Naive thymus-derived CD8-positive, alpha-beta T cell (primary cell): Measurements from ENCODE around the gene KRT78. TPM values are rescaled to one million over a fixed set of nuclear protein-coding genes. Genes with fewer than 3 reads are reported as not detected.

Source experiments
- ATAC-seq, 2 donors: fragments of 150-1000 bp; cut with Tn5 transposase in 1 of 2; sonication (Bioruptor Pico), chemical (Tn5 transposase) in 1 of 2; 1 replicate in 1 of 2; 2 replicates in 1 of 2; pipeline ENCODE4 v1.10.0; 2021; ENCODE audit warnings: mild to moderate bottlenecking in 2 of 2, moderate library complexity in 2 of 2
- POLR2A ChIA-PET: fragments of 350-600 bp; sonication (Branson Sonifier 250); formaldehyde crosslinking; loops from one replicate; lab custom pipeline; 2021; ENCODE audit warnings: antibody characterized with exemption; lab: Charles Lee
- DNase-seq, 10 donors: peaks; one replicate each; pipeline versions ENCODE4 v3.0.0 to v3.0.0-alpha.2; 2020 to 2022
- H3K27ac Mint-ChIP-seq, 10 donors: one replicate each; pipeline ENCODE4 v1.8.0; 2020 to 2022; ENCODE audit warnings: mild to moderate bottlenecking in 10 of 10, mixed read lengths in 10 of 10, moderate library complexity in 4 of 10, inconsistent platforms in 1 of 10
- H3K27me3 Mint-ChIP-seq, 5 donors: one replicate each; pipeline ENCODE4 v1.8.0; 2021 to 2022; ENCODE audit warnings: mixed read lengths in 5 of 5
- H3K36me3 Mint-ChIP-seq, 3 donors: one replicate each; pipeline ENCODE4 v1.8.0; 2020 to 2022; ENCODE audit warnings: mixed read lengths in 3 of 3, mild to moderate bottlenecking in 2 of 3, inconsistent platforms in 1 of 3
- H3K4me1 Mint-ChIP-seq, 4 donors: one replicate each; pipeline ENCODE4 v1.8.0; 2021 to 2022; ENCODE audit warnings: mixed read lengths in 4 of 4
- H3K4me3 Mint-ChIP-seq, 10 donors: one replicate each; pipeline ENCODE4 v1.8.0; 2020 to 2022; ENCODE audit warnings: mild to moderate bottlenecking in 10 of 10, mixed read lengths in 10 of 10, moderate library complexity in 6 of 10, inconsistent platforms in 1 of 10
- H3K9me3 Mint-ChIP-seq, 9 donors: one replicate each; pipeline ENCODE4 v1.8.0; 2020 to 2022; ENCODE audit warnings: mixed read lengths in 9 of 9, mild to moderate bottlenecking in 3 of 9, inconsistent platforms in 1 of 9, moderate library complexity in 1 of 9
- polyA plus RNA-seq, 3 donors: library from polyadenylated mRNA; unstranded; fragments of 300-500 nt; fragmentation: Illumina TruSeq; gene quantifications; one replicate each; pipeline ENCODE4 v1.2.3, GENCODE V29; 2021
- total RNA-seq, 8 experiments: library from RNA in 2 of 8; stranded (reverse) in 2 of 8; gene quantifications; one replicate each; pipeline ENCODE4 v1.2.3 and lab custom pipeline; 2021 to 2026

KRT78 gene
- total and polyA plus RNA-seq, 5 experiments from 2014 or later, result not detected

DNA sequence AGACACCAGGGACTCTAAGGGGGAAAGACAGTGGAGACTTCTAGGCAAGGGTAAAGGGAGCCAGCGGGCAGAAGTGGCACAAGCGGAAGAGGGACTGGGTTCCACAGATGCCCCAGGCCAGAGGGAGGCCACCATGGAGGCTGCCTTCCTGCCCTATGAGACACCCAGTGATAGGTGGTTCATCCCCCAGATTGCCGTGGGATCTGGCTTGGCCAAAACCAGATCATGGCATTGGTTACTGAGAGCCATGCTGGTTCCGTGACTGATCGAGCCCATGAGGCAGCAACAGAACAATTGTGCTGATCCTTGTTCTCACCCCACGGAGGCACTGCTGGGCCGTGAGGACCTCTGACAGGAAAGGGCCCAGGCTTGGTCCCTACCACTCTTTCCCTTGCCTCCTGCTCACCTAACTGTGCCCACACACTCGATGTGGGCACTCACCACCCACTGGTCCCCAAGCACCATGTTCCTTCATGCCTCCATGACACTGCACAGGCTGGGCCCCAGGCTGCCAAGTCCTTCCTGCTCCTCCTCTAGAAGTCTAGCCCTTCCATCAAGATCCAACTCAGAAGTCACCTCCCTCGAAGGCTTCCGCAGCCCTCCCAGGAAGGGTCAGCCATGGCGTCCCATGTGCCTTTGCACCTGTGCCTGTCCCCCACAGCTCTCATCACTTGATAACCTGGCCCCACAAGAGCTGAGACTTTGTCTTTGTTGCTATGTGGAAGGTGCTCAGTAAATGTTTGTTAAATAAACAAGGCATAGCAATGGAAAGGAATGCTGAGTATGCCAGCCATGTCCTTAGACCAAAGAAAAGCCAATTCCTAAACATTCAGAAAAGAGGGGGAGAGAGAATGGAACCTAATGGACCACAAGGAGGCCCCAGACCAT, 21.9 kb downstream of the KRT78 start:
- POLR2A ChIA-PET, result no interaction called here
- DNase-seq (no peak), ATAC-seq (no peak)
- Mint-ChIP-seq H3K9me3 (no peaks in the 10 kb centered on the region), H3K27ac (peak overlapping the region in 1 of 10 donors; percentile 43), H3K36me3 (no peaks in the 10 kb centered on the region), H3K4me3 (no peak overlapping the region), H3K4me1 (peaks cover 3 to 12% (median 8%) of the 10 kb centered on the region in 4 donors), H3K27me3 (no peaks in the 10 kb centered on the region)

DNA sequence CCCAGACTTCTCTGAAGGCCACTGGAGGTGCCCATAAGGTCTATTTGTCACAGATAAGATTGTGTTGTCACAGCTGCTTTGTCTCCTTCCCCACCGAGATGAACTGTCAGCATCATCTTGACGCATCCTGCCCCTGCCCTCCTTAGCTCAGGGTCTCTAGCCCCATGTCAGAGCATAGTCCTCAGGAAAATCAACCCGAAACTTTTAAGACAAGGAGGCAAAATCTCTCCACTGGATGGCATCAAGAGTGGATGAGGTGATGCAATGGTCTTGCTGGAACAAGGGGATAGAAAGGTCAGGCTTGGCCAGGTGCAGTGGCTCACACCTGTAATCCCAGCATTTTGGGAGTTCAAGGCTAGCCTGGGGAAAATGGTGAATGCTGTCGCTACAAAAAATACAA, 22.8 kb downstream of the KRT78 start:
- ATAC-seq, result no peak
- Mint-ChIP-seq H3K4me1 (peaks cover 3 to 12% (median 9%) of the 10 kb centered on the region in 4 donors), H3K27me3 (no peaks in the 10 kb centered on the region), H3K36me3 (no peaks in the 10 kb centered on the region), H3K4me3 (no peak overlapping the region), H3K9me3 (no peaks in the 10 kb centered on the region), H3K27ac (no peak overlapping the region)
- POLR2A ChIA-PET, result no interaction called here
- DNase-seq, result peak in 1 of 10 donors; percentile 19

DNA sequence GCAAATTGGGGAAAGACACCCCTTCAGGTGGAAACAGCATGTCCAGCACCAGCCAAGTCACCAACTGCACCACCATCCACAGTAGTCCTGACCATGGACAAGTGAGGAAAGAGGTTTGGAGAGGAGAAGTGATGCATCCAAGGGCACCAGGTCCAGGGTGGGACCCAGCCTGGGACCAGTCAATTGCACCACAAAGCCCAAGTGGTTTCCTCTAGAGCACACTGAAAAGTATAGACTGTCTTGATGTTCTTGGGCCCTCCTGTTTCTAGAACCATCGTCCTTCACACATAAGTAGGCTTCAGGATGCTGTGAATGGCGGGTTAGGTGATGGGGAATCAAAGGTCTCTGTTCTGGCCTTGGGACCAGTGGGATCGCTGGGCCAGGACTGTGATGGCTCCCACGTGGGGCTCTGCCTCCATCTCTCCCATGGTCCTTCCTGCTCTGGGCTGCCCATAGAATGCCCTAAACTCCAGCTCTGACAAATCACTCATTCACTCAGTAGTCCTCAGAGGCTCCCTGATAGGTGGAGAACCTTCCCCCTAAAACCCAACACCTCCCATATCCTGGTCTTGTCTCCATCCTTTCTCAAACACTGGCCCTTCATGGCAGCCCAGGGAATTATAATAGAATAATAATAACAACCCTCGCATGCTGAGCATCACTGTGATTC, 23.9 kb downstream of the KRT78 start:
- Mint-ChIP-seq H3K27me3 (peaks cover 0 to 2% (median 0%) of the 10 kb centered on the region in 5 donors), H3K9me3 (no peaks in the 10 kb centered on the region), H3K4me1 (peaks cover 5 to 12% (median 9%) of the 10 kb centered on the region in 4 donors), H3K4me3 (no peak overlapping the region), H3K36me3 (no peaks in the 10 kb centered on the region), H3K27ac (peak overlapping the region in 2 of 10 donors; percentile 9 to 39)
- ATAC-seq, result no peak
- POLR2A ChIA-PET, result no interaction called here
- DNase-seq, result peak in 1 of 10 donors; percentile 4

DNA sequence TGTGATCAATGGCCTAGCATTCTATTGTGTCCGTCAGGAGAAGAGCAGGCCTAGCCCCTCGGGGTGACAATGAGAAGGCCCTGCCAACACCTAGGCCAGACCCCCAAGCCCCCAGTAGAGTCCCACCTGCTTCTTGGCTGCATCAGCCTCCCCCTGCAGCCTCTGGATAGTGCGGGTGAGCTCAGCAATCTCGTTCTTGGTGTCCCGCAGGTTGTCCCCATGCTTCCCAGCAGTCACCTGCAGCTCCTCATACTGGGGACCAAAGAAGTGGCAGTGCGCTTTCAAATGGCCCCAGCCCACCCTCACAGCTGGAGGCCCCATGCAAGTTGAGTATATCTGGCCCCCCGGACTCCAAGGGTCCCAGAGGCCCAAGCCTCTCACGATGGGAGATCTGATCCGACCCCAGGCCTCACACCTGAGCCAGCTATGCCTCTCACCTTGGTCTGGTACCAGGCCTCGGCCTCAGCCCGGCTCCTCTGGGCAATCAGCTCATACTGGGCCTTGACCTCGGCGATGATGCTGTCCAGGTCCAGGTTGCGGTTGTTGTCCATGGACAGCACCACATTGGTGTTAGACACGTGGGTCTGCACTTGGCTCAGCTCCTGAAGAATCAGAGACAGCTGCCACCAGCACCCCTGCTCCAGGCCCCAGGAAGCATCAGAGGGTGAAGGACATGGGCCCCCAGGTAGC, 24.9 kb downstream of the KRT78 start:
- Mint-ChIP-seq H3K27me3 (peaks cover 0 to 2% (median 0%) of the 10 kb centered on the region in 5 donors), H3K9me3 (no peaks in the 10 kb centered on the region), H3K4me3 (no peak overlapping the region), H3K36me3 (no peaks in the 10 kb centered on the region), H3K4me1 (peaks cover 5 to 11% (median 9%) of the 10 kb centered on the region in 4 donors), H3K27ac (peak overlapping the region in 3 of 10 donors; percentile 11 to 77 (median 75))
- no peak for DNase-seq
- ATAC-seq, result no peak
- POLR2A ChIA-PET, result no interaction called here

DNA sequence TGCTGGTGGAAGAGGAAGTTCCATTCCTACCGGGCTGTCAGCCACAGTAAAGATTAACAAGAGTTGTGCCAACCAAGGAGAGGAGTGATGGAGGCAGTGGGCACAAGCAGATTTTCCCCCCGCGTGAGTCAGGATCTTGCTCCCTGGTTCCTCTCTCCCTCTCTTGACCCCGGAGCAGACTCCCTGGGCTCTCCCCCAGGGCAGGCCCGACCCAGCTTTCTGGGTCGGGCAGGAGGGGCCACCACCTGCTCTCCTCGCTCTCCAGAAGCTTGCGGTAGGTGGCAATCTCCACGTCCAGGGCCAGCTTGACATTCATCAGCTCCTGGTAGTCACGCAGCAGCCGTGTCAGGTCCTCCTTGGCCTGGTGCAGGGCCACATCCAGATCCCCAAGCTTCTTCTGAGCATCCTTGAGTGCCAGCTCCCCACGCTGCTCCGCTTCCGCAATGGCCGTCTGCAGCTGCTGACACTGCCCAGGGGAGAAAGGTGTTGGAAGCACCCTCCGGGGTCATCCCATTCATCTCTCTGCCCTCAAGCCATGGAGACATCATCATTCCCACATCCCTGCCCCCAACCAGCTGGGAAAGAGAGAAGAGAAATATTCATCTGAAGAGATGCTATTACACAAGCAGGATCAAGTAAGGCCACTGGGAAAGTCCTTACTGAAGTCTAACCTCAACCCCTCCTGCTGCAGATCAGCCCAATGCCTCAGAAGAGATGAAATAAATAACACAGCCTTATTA, 25.9 kb downstream of the KRT78 start:
- peaks cover 0 to 4% (median 0%) of the 10 kb centered on the region in 5 donors for H3K27me3 Mint-ChIP-seq
- H3K27ac Mint-ChIP-seq, result peak overlapping the region in 2 of 10 donors; percentile 60
- no peaks in the 10 kb centered on the region for H3K9me3 Mint-ChIP-seq
- no peak overlapping the region for H3K4me3 Mint-ChIP-seq
- no peaks in the 10 kb centered on the region for H3K36me3 Mint-ChIP-seq
- POLR2A ChIA-PET, result no interaction called here
- DNase-seq (no peak), ATAC-seq (no peak)
- peaks cover 2 to 12% (median 8%) of the 10 kb centered on the region in 4 donors for H3K4me1 Mint-ChIP-seq

DNA sequence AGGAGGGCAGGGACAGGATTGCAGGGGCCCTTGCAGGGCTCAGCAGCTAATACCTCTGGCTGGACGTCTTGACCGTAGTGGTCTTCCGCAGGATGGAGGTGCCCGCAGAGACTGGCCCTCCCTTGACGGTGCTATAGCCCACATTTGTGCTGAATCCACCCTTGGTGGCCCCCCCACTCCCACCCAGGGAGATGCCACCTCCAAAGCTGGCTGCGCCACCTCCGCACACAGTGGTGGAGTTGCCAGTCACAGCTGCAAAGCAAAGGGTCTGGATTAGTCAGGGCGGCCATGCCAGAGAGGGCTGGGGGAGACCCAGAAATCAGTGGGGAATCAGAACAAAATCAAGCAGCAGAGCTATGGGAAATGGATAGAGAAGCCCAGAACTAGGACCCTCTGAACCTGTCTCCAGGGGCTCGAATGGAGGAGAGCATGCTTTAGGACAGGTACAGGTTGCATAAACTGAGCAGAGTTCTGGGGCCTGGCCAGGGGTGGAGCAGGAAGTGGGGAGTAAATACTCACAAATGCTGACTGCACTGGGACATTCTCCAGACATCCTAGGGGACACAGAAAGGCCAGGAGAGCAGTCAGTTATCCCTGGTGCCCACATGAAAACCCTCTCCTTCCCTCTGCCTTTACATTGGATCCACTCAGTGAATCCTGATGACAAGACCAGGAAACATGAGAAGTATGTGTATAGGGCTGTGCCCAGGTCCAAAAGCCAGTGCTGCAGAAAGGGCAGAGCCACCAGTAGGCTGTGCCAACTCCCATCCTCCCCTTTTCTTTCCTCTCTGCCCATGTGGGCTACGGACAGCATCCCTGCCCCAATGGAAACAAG, 26.8 kb downstream of the KRT78 start:
- ATAC-seq (no peak), DNase-seq (no peak)
- no peaks in the 10 kb centered on the region for H3K9me3 Mint-ChIP-seq
- peak overlapping the region in 4 of 10 donors; percentile 28 to 79 (median 48) for H3K27ac Mint-ChIP-seq
- H3K27me3 Mint-ChIP-seq, result peaks cover 0 to 4% (median 0%) of the 10 kb centered on the region in 5 donors
- POLR2A ChIA-PET, result no interaction called here
- no peak overlapping the region for H3K4me3 Mint-ChIP-seq
- peaks cover 10 to 21% (median 15%) of the 10 kb centered on the region in 4 donors for H3K4me1 Mint-ChIP-seq
- H3K36me3 Mint-ChIP-seq, result no peaks in the 10 kb centered on the region

DNA sequence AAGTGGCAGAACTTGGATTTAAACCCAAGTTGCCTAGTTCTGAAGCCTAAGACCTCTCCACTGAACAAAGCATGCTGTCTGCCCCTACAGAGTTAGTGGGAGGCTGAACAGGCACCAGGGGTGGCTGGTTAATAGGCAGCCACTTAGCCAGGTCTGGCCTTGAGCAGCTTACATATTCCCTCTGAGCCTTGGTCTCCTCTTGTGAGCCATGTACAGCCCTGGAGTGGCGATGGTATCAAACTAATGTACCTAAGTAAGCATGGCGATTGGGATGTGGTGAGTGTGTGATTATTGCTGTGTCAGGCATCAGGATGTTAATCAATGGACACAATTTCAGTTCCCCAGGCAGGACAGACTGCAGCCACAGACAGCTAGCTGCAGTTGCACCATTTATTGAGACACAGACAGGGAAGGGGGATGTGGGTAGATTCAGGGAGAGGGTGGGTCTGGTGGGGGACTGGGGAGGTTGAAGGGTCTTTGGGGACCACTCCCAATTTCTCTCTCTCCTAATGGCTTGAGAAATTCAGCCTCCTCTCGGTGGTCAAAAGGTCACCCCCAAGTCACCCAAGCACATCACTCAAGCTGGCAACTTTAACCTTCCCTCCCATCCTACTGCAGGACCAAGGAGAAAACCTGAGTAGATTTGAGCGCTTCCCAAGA, 27.6 kb downstream of the KRT78 start:
- POLR2A ChIA-PET, result no interaction called here
- DNase-seq (no peak), ATAC-seq (no peak)
- peaks cover 0 to 4% (median 0%) of the 10 kb centered on the region in 5 donors for H3K27me3 Mint-ChIP-seq
- H3K36me3 Mint-ChIP-seq, result no peaks in the 10 kb centered on the region
- peaks cover 10 to 22% (median 15%) of the 10 kb centered on the region in 4 donors for H3K4me1 Mint-ChIP-seq
- no peak overlapping the region for H3K4me3 Mint-ChIP-seq
- peak overlapping the region in 4 of 10 donors; percentile 11 to 56 (median 28) for H3K27ac Mint-ChIP-seq
- H3K9me3 Mint-ChIP-seq, result no peaks in the 10 kb centered on the region

DNA sequence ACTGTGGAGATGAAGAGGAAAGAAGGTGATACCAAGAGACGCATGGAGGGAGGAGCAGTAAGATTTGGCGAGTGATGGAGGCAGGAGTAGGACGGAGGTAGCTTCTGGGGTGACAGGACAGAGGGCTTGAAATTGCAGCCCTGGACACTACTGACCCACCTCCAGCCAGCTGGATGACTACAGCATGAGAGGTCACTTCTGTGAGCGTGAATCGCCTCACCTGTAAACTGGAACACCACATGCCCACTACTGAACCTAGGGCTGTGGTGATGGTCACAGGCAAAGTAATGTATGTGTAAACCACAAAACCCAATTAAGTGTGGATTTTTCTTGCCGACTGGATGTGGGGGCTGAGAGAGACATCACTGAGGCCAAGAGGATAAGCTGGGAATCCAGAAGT, 28.3 kb downstream of the KRT78 start:
- H3K36me3 Mint-ChIP-seq, result no peaks in the 10 kb centered on the region
- peaks cover 0 to 4% (median 0%) of the 10 kb centered on the region in 5 donors for H3K27me3 Mint-ChIP-seq
- no peak overlapping the region for H3K4me3 Mint-ChIP-seq
- peak overlapping the region in 3 of 10 donors; percentile 28 to 49 (median 46) for H3K27ac Mint-ChIP-seq
- POLR2A ChIA-PET, result no interaction called here
- ATAC-seq (no peak), DNase-seq (no peak)
- H3K4me1 Mint-ChIP-seq, result peaks cover 10 to 22% (median 15%) of the 10 kb centered on the region in 4 donors
- H3K9me3 Mint-ChIP-seq, result no peaks in the 10 kb centered on the region

DNA sequence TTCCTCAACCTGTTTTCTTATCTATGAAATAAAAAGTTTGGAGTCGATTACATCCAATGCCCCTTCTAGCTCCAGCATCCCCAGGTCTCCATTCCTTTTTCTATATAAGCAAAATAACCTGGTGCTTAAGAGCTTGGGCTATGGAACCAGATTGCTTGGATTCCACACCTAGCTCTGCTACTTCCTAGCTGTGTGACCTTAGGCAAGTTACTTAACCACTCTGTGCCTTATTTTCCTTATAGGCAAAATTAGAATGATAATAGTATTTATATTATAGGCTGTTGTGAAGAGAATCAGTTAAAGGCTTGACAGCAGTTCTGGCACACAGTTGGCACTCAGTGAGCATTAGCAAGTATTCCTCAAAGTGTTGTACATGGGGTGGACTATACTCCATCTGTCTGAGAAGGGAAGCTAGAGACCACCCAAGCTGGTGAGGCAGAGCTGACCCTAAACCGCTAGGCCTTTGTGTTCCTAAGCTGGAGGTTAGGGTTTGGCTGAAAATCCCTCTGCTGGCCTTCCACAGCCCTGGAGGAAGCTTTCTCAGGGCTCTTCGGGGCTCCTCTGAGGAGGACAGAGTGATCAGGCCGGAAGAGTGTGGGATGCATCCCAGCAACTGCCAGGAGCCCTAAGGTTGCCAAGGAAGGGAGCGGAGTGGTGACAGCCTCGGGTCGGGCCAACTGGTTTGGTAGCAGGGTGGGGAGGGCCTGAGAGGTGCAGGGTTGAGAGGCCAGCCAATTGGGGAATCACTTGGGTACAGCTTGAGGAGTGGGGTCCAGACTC, 28.9 kb downstream of the KRT78 start:
- Mint-ChIP-seq H3K27ac (peak overlapping the region in 4 of 10 donors; percentile 28 to 57 (median 42)), H3K4me3 (no peak overlapping the region), H3K4me1 (peaks cover 10 to 22% (median 15%) of the 10 kb centered on the region in 4 donors), H3K9me3 (no peaks in the 10 kb centered on the region), H3K27me3 (peaks cover 0 to 4% (median 0%) of the 10 kb centered on the region in 5 donors), H3K36me3 (no peaks in the 10 kb centered on the region)
- DNase-seq (no peak), ATAC-seq (no peak)
- POLR2A ChIA-PET, result no interaction called here

DNA sequence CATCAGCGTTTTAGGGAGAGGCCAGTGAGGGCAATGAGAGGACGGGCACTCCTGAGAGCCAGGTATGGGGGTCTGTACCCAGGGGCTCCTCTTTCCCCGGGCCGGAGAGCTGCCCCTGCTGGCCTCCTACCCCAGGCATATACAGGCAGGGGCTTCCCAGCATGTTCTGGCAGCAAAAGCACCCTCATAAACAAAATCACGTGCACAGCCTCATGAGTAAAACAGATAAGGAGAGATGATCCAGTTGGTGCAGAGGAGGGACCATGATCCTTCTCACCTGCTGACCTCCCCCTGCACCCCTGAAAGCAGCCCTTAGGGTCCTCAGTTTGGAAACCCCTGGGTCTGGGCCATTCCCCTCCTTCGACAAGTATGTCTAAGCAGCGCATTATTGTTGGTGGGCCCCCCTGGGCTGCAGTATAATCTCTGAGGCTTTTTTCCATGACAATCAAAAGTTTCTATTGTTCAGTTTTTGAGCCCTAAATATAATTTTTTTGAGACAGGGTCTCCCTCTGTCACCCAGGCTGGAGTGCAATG, 29.8 kb downstream of the KRT78 start:
- Mint-ChIP-seq H3K27ac (peak overlapping the region in 1 of 10 donors; percentile 21), H3K4me1 (peaks cover 10 to 22% (median 15%) of the 10 kb centered on the region in 4 donors), H3K36me3 (no peaks in the 10 kb centered on the region), H3K9me3 (no peaks in the 10 kb centered on the region), H3K4me3 (no peak overlapping the region), H3K27me3 (peaks cover 0 to 4% (median 0%) of the 10 kb centered on the region in 5 donors)
- DNase-seq (no peak), ATAC-seq (no peak)
- POLR2A ChIA-PET, result no interaction called here
